HG02852 (cell line): ENCODE results near the gene FSIP1.

Source experiments
- ATAC-seq: cut with Tn5 transposase; IDR thresholded peaks from one replicate; pipeline ENCODE4 v1.9.1; 2021; ENCODE audit warnings: mild to moderate bottlenecking, moderate library complexity; ENCODE audit not compliant: unreplicated experiment

FSIP1 gene

GRCh38 chr15:39721893-39722292 lies 60.7 kb downstream of the FSIP1 start:
- no peak for ATAC-seq

- ATAC-seq: no peak
Measured at GRCh38 chr15:39720621-39721611, 61.7 kb downstream of the FSIP1 start.

GRCh38 chr15:39720081-39720480 lies 62.6 kb downstream of the FSIP1 start:
- no peak for ATAC-seq

DNA sequence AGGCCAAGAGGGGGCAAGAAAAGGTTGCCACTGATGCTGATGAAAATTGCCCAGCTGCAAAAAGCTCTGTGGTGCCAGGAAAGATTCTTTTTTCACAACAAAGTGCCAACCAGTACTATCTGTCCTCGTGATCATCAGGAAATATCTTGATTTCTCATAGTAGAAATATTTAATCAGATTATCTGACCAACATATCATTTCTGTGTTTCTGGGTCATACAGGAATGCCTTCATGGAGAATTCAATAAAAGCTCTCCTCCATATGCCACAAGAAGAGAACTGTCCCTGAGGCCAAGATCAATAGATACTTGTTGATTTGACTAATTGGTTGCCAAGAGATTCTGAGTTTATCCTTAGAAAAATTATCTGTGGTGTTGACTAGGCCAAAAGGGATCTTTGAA lies 63.5 kb downstream of the FSIP1 start:
- no peak for ATAC-seq

DNA sequence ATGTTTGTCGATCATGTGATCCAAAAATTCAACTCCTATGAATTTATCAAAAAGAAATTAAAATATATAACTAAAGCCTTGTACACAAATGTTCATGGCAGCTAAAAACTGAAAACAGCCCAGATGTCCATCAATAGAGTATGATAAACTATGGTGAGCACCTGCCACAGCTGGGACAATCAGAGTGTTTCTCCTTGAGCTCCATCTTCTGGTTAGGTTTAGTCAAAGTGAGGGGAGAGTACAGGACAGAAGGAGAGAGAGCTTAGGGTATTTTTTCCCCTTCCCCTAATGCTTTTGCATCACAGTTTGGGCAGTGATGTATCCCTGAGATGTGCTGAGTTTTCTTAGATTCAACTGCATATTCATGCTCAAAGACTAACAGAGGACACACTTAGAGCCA lies 65.5 kb downstream of the FSIP1 start:
- ATAC-seq: no peak

- no peak for ATAC-seq
Measured at GRCh38 chr15:39714251-39714650, 68.4 kb downstream of the FSIP1 start.

GRCh38 chr15:39713846-39714245 lies 68.8 kb downstream of the FSIP1 start:
- no peak for ATAC-seq

GRCh38 chr15:39710681-39711080 lies 72.0 kb downstream of the FSIP1 start:
- ATAC-seq: no peak

- no peak for ATAC-seq
Measured at GRCh38 chr15:39709941-39710340, 72.7 kb downstream of the FSIP1 start.

DNA sequence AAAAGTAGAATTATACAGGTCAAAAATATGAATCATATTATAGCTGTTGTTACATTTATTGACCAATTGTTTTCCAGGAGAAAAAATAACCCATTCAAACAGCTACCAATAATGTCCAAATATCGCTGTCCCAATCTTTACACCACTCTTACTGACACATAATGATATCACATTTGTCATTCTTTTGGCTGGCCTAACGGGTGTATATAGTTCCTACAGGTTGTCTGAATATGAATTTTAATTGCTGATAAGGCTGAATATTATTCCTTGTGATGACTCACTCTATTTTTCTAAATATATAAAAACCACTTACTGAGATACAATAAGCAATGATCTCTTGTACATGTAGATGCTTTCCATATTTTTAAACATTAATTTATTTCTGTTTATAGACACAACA lies 76.4 kb downstream of the FSIP1 start:
- no peak for ATAC-seq

- ATAC-seq: no peak
Measured at GRCh38 chr15:39704689-39705088, 78.0 kb downstream of the FSIP1 start.

DNA sequence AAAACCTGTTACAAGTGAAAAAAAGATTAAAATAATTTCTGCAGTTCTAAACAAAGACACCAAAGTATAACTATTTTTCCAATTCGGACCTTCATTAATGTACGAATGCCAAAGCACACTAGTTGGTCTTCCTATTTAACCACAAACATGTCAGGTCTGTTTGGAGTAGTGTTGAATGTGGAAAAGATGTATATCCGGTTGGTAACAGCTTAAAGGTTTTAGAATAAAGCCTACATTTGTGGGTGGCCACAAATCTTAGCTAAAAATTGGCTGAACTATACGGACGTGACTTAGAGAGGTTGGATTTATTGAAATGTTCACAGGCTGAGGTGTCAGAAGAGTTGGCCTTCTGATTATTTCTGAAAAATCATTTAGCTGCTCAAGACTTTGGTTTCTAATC lies 78.4 kb downstream of the FSIP1 start:
- ATAC-seq: no peak

DNA sequence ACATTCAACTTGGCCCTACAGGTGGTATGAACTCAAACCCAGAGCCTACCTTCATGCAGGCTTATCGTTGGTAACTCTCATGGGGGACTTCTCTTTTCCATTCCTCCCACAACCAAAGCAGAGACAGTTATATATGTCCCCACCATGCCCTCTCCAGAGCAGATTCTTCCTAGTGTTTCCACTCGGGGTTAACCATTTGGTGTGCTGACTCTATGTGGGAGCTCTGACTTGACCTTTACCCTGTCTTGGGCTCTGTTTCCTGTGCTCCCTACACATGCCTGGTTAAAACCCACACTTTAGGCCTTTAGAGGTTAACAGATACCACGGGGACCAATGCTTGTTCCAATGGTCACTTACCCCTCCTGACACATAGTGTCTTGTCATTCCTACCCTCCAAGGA lies 80.7 kb downstream of the FSIP1 start:
- ATAC-seq: no peak

- ATAC-seq: no peak
Measured at GRCh38 chr15:39700375-39700700, 82.3 kb downstream of the FSIP1 start.

- no peak for ATAC-seq
Measured at GRCh38 chr15:39699516-39700374, 82.9 kb downstream of the FSIP1 start.

- no peak for ATAC-seq
Measured at GRCh38 chr15:39698444-39699390, 83.9 kb downstream of the FSIP1 start.

DNA sequence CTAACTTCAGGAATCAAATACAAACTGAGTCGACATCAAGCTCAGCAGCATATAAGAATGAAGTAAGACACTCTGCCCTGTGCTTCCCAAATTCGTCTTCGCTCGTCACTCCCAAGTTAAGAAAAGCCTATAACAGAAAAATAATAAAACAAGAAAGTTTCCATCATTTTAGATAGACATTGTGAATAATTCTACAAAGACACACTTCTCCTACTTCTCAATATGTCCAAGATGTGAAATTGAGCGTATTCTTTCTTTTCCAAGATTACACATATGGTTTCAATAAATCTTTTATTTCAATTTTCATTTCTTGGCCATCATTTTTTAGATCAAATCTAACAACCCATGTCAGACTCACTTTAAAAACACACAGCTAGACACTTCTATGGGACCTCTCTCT lies 85.1 kb downstream of the FSIP1 start:
- ATAC-seq: no peak

GRCh38 chr15:39695793-39696192 lies 86.8 kb downstream of the FSIP1 start:
- no peak for ATAC-seq

GRCh38 chr15:39692356-39693327 lies 90.0 kb downstream of the FSIP1 start:
- ATAC-seq: no peak
